ENCODE results near the gene REXO4. TPM values are rescaled to one million over a fixed set of nuclear protein-coding genes. Genes with fewer than 3 reads are reported as not detected.
"Not testable (repeated sequence)": the region's sequence is repeated elsewhere in the genome, so short reads cannot be mapped to it uniquely, and the experiment has no call there.

The REXO4 gene
- total RNA-seq, 1 experiment from 2014 or later, result 27.1 TPM

DNA sequence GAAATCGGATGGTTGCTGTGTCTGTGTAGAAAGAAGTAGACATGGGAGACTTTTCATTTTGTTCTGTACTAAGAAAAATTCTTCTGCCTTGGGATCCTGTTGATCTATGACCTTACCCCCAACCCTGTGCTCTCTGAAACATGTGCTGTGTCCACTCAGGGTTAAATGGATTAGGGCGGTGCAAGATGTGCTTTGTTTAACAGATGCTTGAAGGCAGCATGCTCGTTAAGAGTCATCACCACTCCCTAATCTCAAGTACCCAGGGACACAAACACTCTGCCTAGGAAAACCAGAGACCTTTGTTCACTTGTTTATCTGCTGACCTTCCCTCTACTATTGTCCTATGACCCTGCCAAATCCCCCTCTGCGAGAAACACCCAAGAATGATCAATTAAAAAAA lies 26.4 kb downstream of the REXO4 start:
- not testable (repeated sequence) for DNase-seq (ENCODE audit: extremely low read depth, low read depth)

GRCh38 chr9:133390713-133391112 lies 27.1 kb downstream of the REXO4 start:
- DNase-seq (ENCODE audit: extremely low read depth, low read depth), result no peak

DNA sequence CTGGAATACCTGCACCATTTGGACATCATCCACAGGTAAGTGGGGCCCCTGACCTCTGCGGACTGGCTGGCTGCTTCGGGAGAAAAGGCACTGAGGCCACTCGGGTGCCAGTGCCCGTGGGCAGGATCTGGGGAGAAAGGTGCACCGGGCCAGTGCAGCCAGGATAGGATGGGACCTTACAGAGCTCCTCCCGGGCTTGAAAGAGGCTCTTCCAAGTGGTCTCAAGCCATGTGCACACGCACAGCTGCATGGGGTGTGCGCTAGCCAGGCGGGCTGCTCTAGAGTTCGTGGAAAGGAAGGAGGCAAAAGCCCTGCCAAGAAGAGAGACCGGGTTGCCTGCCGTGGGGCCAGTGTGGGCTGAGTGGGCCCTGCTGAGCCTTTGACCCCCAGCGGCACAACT lies 28.2 kb downstream of the REXO4 start:
- DNase-seq (ENCODE audit: extremely low read depth, low read depth), result no peak

DNA sequence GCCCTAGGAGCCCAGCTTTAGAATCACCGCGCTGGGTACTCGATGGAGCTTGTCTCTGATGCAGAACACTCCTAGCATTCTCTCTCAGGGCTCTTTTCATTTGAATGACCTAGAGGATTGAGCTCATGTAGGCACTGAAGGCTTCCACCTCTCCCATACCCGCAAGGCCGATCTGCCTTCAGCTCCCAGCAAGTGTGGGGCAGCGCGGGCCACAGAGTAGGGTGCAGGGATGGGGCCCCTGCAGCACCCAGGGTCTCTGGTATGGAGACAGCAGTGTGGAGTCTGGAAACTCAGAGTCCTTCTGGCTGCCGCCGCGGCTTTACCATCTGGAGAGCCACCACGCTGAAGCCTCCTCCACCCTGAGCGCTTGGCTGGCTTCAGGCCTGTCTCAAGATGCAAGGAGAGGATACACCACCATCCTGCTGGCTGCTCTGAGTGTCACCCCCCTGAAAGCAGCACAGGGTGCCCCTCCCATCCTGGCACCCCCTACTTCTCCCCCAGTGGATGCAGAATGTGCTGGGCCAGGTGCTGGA lies 28.7 kb downstream of the REXO4 start:
- no peak for DNase-seq (ENCODE audit: extremely low read depth, low read depth)

DNA sequence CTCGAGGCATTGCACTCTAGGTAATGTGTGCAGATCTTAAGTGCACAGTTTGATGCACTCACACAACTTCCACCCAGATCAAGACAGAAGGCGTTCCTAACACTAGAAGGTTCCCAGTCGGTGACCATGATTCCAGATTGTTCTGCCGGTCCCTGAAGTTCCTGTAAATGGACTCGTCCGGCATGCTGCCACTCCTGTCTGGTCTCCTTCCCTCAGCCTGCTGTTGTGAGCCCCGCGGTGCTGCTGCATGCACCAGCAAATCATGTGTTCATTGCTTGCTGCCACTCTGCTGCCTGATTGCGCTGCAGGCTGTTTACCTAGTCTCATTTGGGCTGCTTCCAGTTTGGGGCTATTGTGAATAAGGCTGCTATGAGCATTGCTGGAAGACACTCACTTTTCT lies 30.1 kb downstream of the REXO4 start:
- no peak for DNase-seq (ENCODE audit: extremely low read depth, low read depth)

DNA sequence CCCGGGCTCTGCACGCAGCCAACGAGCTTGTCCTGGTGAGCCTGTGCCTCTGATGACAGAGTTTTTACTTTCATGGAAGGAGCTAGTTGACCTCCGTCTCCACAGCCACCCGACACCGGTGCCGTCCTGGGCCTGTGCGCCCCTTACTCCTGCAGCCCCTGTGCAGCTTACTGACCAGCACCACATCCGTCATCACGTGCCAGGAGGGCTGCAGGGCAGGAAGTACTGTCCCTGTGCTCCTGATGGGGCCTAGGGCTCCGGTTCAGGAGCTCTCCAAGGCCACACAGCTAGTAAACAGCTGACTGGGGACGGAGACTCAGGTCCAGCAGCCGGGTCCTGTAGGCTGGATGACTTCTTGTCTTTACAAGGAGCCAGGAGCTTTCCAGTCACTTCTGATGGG lies 31.5 kb downstream of the REXO4 start:
- no peak for DNase-seq (ENCODE audit: extremely low read depth, low read depth)

DNA sequence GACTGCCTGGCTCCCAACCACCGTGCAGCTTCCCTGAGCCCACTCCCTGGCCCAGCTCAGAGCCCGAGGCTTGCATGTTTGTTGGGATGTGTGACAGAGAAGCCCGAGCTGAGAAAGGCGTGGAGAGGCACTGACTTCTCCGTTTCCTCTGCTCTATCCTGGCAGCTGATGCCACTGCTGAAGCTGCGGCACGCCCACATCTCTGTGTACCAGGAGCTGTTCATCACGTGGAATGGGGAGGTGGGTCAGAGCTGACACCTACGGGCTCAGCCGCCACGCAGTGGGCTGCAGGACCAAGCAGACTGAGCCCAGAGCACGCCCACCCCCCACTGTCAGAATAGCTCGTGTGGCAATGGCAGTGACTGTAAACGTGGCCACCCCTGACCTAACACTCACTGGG lies 32.4 kb downstream of the REXO4 start:
- DNase-seq (ENCODE audit: extremely low read depth, low read depth), result no peak

- DNase-seq (ENCODE audit: extremely low read depth, low read depth), result no peak
Observed at GRCh38 chr9:133384736-133385321, 33.0 kb downstream of the REXO4 start.

DNA sequence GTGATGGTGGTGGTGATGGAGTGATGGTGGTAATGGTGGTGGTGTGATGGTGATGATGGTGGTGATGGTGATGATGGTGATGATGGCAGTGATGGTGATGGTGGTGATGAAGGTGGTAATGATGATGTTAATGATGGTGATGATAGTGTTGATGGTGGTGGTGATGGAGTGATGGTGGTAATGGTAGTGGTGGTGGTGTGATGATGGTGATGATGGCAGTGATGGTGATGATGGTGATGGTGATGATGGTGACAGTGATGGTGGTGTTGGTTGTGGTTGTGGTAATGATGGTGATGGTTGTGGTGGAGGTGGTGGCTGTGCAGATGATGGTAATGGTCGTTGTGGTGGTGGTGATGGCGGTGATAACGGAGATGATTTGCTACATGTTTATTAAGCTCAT lies 34.4 kb downstream of the REXO4 start:
- no peak for DNase-seq (ENCODE audit: extremely low read depth, low read depth)

GRCh38 chr9:133382507-133383141 lies 35.2 kb downstream of the REXO4 start:
- no peak for DNase-seq (ENCODE audit: extremely low read depth, low read depth)

- DNase-seq (ENCODE audit: extremely low read depth, low read depth), result no peak
Observed at GRCh38 chr9:133380734-133381133, 37.1 kb downstream of the REXO4 start.

DNA sequence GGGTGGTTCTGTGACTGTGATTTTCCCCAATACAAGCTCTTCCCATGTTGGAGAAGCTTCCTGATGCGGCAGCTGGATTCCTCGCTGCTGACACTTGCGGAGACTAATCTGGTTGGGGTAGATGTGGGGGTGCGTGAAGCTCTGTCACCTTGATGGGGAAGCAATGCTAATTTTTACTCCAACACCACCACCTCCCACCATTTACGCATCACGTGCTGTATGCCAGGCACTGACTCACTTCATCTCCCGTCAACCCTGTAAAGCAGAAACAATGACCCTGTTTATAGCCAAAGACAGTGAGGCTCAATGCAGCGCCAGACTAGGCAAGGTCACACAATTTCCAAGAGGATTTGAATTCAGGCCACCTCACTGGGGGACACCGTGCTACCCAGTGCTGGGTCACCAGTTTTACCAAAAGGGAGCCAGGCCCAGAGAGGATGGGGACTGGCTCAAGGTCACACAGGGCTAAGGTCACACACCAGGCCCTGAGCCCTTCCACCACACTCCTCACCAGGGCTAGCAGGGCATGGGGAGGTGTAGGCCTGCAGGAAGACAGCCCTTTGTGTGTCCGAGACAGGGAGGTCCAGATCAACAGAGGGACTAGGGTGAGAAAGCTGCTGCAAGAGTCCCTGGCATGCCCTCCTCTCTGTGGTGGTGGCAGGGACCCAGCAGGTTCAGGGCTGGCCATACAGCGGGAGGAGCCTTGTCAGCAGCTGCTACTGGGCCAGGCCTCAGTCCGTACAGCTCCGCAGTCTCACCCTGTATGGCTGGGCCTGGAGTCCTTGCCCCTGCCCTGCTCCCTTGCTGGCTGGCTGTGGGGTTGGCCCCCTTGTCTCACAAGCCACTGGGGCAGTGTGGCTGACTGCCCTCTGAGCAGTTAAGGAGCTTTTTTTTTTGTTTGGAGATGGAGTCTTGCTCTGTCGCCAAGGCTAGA lies 38.4 kb downstream of the REXO4 start:
- no peak for DNase-seq (ENCODE audit: extremely low read depth, low read depth)

DNA sequence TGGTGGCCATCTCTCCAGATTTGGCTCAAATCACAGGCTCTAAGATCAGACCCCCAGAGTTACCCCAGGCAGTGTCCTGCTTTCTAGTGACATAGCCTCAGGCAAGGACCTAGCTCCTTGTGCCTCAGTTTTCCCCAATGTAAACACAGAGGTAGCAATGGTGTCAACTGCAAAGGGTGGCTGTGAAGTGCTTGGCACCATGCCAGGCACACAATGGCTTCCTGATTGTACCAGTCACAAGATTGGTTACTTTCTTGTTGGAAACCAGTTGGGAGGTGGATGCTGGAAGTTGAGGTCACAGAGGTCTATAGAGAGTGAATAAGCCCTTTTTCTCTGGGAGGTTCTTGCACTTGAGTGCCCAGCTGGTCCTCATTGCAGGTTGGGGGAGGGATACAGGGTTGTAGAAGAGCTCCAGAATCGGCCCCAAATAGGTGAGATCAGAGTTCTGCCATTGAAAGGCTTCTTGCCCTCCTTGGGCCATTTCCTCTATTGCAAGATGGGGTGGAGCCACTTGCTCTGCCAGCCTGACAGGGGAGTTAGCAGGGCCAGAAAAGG lies 39.3 kb downstream of the REXO4 start:
- DNase-seq (ENCODE audit: extremely low read depth, low read depth), result no peak

GRCh38 chr9:133377721-133378216 lies 40.0 kb downstream of the REXO4 start:
- no peak for DNase-seq (ENCODE audit: extremely low read depth, low read depth)

GRCh38 chr9:133377280-133377679 lies 40.5 kb downstream of the REXO4 start:
- not testable (repeated sequence) for DNase-seq (ENCODE audit: extremely low read depth, low read depth)

DNA sequence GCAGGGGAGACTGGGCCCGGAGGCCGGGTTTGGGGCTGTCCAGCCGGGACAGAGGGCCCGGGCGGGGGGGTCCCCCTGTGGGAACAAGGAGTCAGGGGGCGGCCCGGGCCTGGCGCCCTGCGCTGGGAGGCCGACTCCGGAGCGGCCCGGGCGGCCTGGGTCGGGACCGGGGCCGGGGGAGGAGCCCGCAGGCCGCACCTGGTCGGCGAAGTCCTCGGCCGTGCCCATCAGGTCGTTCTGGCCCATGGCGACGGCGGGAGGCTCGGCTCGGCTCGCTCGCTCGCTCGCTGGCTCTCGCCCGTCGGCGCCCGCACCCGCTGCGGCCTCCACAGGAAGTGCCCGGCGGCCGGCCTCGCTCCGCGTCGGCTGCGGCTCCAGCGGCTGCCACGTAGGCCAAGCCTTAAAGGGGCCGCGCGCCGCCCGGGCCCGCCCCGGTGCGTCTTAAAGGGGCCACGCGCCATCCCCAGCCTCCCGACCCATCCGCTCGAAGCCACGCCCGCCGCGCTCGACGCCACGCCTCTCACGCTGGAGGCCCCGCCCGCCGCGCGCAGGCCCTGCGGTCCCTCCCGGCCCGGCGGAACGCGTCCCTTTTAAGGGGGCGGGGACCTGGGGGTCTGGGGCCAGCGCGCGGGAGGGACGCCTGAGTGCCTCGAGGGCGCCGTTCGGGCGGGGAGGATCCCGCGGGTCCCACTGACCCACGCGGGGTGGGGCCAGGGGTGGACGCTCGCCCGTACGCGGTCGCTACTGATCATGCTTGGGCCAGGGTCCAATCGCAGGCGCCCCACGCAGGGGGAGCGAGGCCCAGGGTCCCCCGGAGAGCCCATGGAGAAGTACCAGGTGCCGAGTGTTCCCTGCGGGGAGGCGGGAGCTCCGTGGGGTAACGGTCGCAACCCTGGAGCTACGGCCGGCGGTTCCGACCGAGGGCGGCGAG lies 41.8 kb downstream of the REXO4 start, which contains the start of the genes STKLD1 and SURF4:
TSS of gene STKLD1 (plus strand) at position 643 of the 931 bp plus-strand sequence. CDS start at position 751, 108 bp downstream.
TSS of gene SURF4 (minus strand) at position 337 of the 931 bp plus-strand sequence. CDS start at position 246, 91 bp downstream.
- DNase-seq (ENCODE audit: extremely low read depth, low read depth), result peak; percentile 94

- DNase-seq (ENCODE audit: extremely low read depth, low read depth), result no peak
Observed at GRCh38 chr9:133375116-133375723, 42.6 kb downstream of the REXO4 start.

GRCh38 chr9:133374612-133375115 lies 43.1 kb downstream of the REXO4 start:
- DNase-seq (ENCODE audit: extremely low read depth, low read depth), result no peak

- no peak for DNase-seq (ENCODE audit: extremely low read depth, low read depth)
Observed at GRCh38 chr9:133372144-133372543, 45.7 kb downstream of the REXO4 start.
